ENCODE data around the gene LRRC74B. TPM values are rescaled to one million over a fixed set of nuclear protein-coding genes. Genes with fewer than 3 reads are reported as not detected.
"Not testable (repeated sequence)": the region's sequence is repeated elsewhere in the genome, so short reads cannot be mapped to it uniquely, and the experiment has no call there.

The LRRC74B gene
- polyA plus RNA-seq, 1 donor = 0.18 TPM

DNA sequence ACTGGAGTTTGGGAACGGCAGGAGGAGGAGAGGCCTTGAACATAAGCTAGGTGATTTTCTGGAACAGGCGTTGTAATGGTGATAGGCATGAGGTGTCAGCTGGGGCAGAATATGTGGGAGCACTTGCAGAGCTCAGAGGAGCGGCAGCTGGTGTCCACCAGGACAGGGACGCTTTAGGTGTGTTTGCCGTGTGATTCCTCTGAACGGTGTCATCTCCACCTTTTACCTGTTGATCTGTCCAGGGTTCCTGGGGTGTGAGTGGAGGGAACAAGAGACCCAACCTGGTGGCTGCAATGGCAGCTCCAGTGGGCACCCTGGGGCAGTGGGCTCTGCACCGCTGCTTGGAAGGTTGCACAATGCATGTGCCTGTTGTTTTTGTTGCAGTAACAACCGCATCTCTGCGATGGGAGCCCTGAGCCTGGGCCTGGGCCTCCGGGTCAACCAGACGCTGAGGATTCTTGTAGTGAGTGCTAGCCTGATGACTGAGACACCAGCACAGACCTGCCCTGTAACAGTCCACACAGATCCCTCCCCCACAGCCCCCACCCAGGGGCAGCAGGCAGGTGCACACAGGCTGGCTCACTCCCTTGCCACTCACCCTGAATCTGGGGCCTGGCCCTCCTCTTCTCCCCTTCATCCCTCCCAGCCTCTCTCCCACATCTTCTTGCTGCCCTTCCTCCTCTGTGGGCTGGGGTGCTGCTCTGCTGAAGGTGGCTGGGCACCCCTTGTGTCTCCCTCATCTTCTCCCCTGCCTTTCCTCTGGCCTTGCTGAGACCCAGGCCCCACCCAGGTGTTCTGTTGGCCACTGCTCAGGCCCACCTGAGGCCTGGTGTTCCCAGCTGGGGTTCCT, 9.2 kb downstream of the LRRC74B start:
- no peak for DNase-seq (ENCODE audit: low read depth)

GRCh38 chr22:21055564-21055834, 9.8 kb downstream of the LRRC74B start:
- DNase-seq (ENCODE audit: low read depth) = no peak

GRCh38 chr22:21055880-21056319, 10.2 kb downstream of the LRRC74B start:
- DNase-seq (ENCODE audit: low read depth) = no peak

GRCh38 chr22:21060363-21060762, 14.6 kb downstream of the LRRC74B start:
- not testable (repeated sequence) for DNase-seq (ENCODE audit: low read depth)

DNA sequence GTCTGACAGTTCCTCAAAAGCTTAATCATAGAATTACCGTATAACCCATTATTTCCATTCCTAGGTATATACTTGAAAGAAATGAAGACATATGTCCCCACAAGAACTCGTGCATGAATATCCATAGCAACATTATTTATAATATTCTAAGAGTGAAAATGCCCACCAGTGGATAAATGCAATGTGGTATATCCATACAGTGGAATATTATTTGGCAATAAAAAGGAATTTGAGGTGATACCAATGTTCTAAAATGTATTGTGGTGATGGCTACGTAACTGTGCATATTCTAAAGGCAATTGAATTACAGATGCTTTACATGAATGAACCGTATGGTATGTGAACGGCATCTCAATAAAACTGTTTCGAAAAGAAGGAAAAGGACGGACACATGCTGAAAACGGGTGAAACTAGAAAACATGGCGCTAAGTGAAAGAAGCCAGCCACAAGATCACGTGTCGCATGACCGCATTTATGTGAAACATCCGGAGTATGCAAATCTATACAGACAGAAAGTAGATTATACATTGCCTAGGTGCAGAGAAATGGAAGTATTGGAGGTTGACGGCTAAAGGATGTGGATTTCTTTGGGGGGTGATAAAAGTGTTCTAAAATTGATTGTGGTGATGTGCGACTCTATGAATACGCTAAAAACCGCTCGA, 16.0 kb downstream of the LRRC74B start:
- not testable (repeated sequence) for DNase-seq (ENCODE audit: low read depth)

DNA sequence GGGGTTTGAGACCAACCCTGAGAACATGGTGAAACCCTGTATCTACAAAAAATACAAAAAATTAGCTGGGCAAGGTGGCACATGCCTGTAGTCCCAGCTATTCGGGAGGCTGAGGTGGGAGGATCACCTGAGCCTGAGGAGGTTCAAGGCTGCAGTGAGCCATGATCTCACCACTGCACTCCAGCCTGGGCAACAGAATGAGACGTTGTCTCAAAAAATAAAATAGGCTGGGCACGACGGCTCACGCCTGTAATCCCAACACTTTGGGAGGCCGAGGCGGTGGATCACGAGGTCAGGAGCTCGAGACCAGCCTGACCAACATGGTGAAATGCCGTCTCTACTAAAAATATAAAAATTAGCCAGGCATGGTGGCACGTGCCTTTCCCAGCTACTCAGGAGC, 18.7 kb downstream of the LRRC74B start:
- not testable (repeated sequence) for DNase-seq (ENCODE audit: low read depth)

- DNase-seq (ENCODE audit: low read depth) = no peak
Observed at GRCh38 chr22:21064917-21065864, 19.4 kb downstream of the LRRC74B start.

DNA sequence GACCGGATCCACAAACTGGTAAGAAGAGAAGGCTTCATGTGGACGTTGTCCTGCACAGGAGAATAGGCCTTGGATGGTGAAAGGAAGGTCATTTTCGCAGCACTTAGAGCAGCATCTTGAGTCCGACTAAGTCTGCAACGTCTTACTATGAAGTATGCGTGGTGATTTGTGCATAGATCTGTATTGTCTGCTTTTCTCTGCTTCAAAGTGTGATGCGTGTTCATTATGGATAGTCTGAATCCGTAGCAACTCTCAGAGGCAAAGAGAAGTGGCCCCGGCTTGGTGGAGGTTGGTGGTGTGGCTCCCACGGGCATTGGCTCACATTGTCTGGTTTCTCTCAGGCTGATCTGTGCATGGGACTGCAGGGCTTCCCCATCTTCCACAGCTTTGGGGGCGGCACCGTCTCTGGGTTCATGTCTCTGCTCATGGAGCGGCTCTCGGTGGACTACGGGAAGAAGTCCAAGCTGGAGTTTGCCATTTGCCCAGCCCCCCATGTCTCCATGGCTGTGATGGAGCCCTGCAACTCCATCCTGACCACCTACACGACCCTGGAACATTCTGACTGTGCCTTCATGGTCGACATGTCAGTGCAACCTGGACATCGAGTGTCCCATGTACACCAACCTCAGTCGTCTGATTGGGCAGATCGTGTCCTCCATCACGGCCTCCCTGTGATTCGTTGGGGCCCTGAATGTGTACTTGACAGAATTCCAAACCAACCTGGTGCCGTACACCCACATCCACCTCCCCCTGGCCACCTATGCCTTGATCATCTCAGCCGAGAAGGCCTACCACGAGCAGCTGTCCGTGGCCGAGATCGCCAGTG, 21.5 kb downstream of the LRRC74B start:
- no peak for DNase-seq (ENCODE audit: low read depth)

GRCh38 chr22:21067901-21068680, 22.3 kb downstream of the LRRC74B start:
- no peak for DNase-seq (ENCODE audit: low read depth)

DNA sequence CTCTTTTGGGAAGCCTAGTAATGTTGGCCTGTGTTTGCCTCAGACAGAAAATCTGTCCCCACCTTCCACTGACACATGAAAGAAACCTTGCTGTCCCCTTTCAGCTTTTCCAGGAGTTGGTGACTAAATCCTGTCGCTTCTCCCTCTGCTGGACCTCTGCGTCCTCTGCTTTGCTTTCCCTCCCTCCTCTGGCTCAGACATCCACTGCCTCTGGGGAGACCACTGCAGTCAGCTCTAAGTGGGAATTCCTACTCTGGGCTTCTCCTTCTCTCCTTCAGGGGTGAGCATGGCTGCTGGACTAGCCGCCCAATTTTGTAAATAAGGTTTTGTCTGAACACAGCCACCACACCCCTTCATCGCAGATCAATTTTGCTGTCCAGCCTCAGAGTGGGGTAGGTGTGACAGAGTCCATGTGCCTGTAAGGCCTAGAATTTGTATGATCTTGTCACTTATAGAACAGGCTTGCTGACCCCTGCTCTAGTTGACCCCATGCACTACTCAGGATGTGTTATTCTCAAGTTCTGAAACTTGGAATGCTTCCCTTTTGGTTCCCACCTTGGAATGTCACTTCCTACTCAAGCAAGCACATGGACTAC, 23.0 kb downstream of the LRRC74B start:
- DNase-seq (ENCODE audit: low read depth) = no peak

- DNase-seq (ENCODE audit: low read depth) = no peak
Observed at GRCh38 chr22:21069375-21069774, 23.6 kb downstream of the LRRC74B start.

DNA sequence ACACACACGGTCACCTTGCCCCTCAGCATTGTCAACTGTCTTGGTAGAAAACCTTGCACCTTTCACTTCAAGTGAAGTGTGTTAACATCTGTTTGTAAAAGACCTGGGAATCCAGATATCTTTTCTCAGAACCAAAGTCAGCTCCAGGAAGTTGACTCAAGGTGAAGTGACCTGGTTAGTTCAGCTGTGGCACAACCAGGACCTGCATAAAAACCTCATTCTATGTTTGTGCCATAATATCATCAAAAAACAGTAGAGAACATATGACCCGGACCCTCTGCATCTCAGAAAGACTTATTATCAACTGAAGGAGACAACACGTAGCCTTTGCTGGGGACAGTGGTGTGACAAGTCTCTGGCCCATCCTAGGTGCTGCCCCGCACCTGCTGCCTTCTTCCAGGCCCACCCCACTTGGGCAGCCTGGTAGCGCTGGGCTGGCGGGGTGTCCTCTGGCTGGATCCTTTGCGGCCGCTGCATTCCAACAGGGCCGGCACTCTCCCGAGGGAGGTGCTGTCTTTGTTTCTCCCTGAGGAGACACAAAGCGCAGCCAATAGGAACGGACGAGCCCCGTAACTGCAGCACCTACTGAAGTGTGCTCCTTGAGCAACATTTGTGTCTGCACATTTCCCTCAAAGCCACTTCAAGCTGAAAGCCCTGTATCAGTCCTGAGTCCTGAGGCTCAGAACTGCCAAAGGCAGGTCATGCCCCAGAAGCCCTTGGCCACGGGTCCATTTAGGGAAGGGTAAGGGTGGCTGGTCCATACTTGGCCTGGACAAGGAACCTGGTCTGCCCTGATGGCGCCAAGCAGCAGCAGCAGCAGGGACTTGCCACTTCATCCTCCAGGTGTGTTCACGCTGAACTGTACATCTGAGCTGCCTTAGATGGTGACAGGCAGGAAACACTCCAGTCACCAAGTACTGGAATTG, 25.2 kb downstream of the LRRC74B start:
- no peak for DNase-seq (ENCODE audit: low read depth)

- not testable (repeated sequence) for DNase-seq (ENCODE audit: low read depth)
Observed at GRCh38 chr22:21071796-21072195, 26.1 kb downstream of the LRRC74B start.

- DNase-seq (ENCODE audit: low read depth) = no peak
Observed at GRCh38 chr22:21073023-21073422, 27.3 kb downstream of the LRRC74B start.

- no peak for DNase-seq (ENCODE audit: low read depth)
Observed at GRCh38 chr22:21073482-21073881, 27.7 kb downstream of the LRRC74B start.

DNA sequence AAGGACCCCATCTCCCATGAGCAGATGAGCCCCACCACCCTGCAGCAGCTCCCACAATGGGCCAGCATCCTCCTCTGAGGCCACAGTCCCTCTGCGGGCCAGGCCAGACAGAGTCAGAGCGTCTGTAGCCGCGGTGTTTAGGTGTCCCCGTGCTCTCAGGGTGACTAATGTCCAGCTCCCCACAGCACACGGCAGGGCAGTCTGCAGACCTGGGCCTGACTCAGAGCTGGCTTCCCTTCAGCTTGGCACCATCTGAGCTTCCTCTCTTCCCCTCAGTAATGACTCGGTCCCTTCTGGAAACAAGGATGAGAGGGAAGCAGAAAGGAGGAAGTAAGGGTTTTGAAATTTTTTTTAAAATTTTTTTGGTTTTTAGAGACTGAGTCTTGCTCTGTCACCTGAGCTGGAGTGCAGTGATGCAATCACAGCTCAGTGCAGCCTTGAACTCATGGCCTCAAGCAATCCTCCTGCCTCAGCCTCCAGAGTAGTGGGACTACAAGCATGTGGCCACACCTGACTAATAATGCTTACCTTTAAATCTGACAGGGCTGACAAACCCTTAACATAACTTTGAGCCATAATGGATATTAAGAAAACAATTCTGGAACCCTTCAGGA, 28.5 kb downstream of the LRRC74B start:
- DNase-seq (ENCODE audit: low read depth) = no peak

DNA sequence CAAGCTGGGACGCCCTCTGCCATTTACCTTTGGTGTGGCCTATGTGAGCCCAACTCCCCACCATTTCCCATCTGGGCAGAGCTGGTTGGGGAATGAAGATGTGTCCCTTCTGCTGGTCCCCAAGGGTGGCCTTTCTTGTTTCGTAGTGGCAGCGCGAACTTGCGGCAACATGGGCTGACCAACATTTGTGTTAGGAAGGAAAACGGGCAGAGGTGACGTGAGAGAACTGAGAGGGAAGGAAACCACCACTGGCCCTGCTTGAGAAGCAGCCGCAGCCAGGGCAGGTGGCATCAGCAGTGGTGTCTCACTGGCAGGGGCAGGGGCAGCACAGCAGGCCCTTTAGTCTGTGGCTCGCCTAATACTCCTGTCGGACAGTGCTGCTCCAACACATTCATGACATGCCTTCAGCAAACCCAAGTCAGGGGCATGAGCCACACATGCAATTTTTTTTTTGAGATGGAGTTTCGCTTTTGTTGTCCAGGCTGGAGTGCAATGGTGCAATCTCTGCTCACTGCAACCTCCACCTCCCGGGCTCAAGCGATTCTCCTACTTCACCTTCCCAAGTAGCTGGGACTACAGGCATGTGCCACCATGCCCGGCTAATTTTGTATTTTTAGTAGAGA, 29.9 kb downstream of the LRRC74B start:
- no peak for DNase-seq (ENCODE audit: low read depth)

Measured in forelimb muscle (tissue), 1 donor.